SK-MEL-5 (cell line): ENCODE measurements around the gene ERF. TPM values are rescaled to one million over a fixed set of nuclear protein-coding genes. Genes with fewer than 3 reads are reported as not detected.
A peak's percentile ranks its signal among the peaks of the same experiment; 100 is the strongest.

ENCODE experiments used
- DNase-seq: peaks from one replicate; pipeline ENCODE4 v3.0.0-alpha.2; 2016; ENCODE audit warnings: low read depth, low spot score
- in situ Hi-C: cut with HindIII; loops from 2 replicates; pipeline ENCODE4 v1.10.0; 2016; ENCODE audit warnings: low sequenced_read_pairs, high pct_unique_total_duplicates, low pct_unique_long_range_greater_than_20kb
- total RNA-seq: library from RNA; depleted of rRNA; stranded (reverse); fragments of >200 nt; shearing (Covaris generic); gene quantifications from 2 replicates; pipeline ENCODE4 v1.2.3, GENCODE V29; 2014

Gene ERF
- total RNA-seq, 1 experiment from 2014 or later, result 25.5 TPM

DNA sequence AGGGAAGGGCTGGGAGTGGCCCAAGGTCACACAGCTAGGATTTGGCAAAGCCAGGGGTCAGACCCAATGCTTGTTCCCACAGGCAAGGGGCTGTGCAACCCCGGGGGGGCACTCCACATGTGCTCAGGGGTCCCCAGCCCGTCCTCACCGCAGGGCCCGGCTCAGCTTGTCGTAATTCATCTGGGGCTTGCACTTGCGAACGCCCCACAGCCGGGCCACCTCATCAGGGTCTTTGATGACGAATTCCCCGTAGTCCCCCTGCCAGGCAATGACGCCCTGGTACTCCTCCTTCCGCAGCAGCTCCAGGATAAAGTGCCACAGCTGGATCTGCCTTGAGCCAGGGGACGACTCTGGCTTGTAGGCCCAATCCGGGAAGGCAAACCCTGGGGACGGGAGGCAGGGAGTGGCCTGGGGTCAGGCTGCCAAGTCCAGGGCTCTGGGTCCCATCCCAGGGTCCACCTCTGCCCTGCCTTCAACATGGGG, 4.7 kb downstream of the ERF start:
- in situ Hi-C loops, result no loop called here
- no peak for DNase-seq

DNA sequence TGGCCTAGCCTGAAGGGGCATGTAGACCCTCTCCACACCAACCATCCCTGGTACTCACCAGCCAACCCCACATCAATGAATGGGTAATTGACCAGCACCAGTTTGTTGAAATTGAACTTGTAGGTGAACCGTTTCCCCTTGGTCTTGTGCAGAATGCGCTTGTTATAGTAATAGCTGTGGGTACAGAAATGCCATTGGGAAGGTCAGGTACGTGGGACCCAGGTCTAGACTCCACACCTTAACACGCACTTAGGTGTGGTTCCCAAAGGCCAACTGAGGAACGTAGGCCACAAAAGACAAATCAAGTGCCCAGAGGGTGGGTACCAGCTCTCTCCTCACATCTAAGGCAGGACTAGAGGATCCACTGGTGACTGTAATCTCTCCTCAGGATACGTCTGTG, 5.2 kb downstream of the ERF start:
- in situ Hi-C loops, result no loop called here
- no peak for DNase-seq

DNA sequence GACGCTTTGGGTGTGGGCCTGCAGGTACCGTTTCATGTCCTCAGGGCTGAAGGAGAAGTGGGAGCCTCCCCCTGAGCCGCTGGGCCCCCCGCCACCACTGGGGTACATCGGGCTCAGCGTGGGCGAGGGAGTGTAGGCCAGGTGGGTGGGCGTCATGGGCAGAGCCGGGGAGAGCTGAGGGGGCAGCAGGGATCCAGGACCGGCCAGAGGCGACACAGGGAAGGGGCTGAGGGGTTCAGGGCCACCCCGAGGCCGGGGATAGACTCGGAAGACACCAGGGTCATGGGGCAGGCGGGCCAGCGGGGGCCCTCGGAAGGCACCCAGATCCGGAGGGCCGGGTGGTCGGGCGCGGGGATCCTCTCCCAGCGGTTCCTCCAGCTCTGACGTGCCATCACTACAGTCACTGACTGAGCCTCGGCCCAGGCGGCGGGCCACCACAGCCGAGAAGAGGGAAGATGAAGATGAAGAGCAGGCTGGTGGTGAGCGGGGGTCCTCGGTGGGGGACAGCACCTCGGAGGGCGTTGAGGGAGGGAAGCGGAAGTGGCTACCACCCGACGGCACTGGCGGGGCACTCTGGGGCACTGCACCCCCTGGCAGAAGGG, 5.7 kb downstream of the ERF start:
- DNase-seq, result no peak
- in situ Hi-C loops, result no loop called here

DNA sequence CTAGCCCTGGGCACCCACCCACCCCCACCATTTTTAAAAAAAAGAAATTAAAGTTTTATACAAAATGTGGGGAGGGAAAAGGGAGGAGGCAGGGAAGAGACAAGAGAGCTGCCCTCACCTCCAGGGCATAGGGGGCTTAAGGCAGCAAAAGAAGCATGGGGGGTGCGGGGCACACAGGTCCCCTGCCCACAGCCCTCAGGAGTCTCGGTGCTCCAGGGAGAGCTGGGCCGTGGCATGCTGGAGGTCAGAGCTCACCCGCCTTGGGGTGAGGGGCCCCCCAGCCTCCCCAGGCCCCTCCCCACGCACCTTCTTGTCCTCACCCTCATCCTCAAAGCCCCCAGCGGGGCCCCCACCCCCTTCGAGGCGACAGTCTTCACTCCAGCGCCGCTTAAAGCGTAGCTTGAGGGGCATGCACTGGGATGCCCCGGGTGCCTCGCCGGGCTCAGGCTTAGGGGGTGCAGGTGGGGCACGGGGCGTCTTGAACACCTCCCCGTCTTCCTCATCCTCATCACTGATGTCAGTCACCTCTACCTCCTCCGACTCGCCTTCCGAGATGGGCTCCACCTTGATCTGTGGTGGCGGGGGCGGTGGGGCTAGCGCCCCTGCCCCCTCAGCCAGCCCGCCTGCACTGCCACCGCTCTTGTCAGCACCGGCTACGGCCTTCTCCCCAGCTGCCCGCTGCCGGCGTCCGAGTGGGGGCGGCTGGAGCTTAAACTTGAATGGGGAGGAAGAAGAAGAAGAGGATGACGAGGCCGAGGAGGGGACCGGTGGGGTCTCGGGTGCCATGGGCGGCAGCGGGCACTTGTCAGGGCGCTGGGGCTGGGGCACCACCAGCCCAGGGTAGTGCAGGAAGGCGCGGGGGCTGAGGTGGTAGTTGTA, 6.4 kb downstream of the ERF start:
- in situ Hi-C loops, result no loop called here
- no peak for DNase-seq

DNA sequence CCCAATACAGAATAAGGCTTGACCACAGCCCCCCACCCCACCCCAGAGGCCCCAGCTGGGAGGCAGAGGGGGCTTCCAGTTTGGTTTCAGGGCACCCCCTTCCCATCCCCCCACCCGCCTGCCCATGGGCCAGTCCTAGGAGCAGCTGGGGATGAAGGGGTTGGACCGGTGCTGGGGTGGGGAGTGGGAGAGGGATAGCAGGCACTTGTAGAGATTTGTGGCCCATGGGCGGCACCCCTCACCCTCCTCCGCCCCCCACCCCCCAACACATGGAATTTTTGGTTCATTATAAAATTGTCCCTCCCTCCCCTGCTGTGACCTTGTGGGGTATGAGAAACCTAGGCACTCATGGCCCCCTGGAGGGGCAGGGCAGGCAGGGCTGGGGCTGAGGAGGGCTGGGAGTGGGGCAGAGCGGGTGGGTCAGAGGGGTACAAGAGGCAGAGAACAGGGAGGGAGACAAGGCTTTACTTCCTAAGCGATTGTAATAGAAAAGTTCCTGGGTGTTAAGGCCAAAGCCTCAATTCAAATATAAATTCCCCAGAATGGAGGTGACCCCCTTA, 7.2 kb downstream of the ERF start:
- DNase-seq, result no peak
- in situ Hi-C loops, result no loop called here

DNA sequence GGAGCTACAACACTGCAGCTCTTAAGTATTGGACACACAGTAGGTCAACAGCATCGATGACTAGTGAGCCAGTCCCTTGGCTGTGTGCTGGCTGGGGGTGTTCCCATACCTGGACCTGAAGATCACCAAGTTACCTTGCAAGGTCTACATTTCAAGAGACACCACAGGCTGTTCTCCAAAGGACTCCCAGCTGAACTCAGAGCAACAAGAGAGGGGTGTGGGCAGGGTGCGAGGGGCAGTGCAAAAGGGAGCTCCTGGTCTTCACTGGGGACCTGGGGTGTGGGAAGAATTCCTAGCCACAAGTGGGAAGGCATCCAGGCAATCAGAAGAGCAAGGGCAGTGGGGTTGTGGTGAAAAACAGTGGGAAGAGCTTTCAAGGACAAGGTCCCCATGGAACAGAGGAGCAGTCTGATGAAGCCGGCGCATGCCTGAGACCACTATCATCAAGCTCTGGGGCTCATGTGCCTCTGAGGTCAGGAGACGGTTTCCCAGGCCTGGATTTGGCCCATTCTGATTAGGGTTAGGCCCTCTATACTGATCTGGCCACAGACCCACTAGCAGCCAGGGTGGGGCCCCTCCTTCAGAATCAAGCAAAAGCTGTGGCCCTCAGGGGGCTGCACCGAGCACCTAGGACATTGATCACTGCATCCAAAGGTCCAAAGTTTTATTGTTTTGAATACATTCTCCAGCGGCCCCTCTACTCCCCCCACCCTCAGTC, 7.8 kb downstream of the ERF start:
- DNase-seq, result no peak

DNA sequence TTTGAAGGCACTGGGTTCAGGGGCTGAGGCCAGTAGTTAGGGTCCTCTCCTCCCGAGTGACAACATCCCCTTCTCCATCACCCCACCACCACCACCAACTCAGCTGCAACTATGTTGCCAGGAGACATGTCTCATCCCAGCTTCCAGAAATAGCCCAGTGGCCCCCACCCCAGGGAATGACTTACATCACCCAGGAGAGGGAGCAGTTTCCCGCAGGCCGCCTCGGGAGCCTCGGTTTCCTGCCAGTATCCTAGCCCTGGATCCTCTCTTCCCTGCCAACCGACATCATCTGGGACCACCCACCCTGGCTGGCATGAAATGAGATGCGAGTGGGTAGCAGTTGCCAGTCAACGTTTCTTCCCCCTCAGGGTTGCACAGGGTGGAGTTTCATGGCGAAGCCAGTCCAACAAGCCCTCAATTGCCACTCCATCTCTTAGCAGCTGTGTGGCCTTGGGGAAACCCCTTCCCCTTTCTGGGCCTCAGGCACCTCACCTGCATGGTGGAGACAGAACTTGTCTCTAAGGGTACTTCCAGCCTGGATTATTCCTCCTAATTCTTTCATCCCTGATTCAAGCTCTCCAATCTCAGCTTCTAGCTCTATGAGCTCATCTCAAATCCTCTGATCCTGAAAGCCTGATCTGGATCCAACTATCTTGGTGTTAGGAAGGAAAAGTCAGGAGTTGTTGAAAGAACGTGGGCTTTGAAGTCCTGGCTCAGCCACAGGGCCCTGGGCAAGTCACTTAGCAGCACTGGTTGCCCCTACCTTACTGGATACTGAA, 8.6 kb downstream of the ERF start:
- peak; percentile 76 for DNase-seq
- in situ Hi-C loops, result no loop called here

More for the DNA sequence above, 7.8 kb downstream of the ERF start:
- in situ Hi-C loops, result no loop called here

DNA sequence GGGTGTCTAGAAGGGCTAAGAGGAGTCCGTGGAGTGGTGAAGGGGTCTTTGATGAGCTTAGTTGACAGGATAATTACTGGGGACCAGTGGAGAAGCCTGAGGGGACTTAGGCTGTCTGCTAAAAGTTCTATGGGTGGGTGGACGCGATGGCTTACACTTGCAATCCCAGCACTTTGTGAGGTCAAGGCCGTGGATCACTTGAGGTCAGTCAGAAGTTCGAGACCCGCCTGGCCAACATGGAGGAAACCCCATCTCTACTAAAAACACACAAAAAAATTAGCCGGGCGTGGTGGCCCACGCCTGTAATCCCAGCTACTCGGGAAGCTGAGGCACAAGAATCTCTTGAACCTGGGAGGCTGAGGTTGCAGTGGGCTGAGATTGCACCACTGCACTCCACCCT, 9.7 kb downstream of the ERF start:
- in situ Hi-C loops, result no loop called here
- no peak for DNase-seq

DNA sequence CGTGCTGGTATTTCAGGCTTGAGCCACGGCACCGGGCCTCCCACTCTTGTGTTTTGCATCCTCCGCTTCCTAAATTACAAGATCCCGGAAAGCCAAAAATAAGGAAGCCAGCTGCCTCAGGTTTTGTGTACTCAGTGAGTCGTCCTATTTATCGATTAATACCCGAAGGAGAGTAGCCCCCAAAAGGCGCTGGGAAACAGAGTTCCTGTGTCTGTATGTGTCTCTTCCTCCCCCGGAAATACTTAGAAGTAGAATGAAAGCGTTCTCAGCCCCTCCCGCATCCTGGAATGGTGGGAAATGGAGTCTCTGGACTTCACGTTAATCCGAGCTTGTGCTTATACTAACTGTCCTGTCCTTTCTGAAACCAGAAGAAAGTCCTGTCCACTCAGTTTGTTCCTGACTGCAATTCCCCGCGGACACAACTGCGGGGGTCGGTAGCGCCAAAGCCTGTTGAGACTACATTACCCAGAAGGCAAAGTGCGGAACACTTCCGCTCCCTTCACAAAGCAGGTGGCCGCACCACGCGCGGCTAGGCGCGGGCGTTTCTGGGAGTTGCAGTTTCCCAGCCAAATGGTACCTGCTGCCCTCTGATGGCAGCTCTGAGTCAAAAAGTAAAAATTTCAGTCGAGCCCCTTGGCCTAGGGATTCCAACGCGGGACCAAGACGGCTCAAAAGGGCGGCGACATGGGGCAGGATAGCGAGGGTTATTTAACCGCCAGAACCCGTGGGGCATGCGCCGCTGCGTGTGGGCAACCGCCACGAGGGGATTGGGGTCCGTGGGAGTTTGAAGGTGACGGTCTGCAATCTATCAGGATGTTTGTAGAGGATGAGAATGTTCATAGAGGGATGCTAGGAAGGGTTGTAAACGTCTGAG, 10.3 kb downstream of the ERF start:
- DNase-seq, result peak; percentile 96
- in situ Hi-C loops, result no loop called here

DNA sequence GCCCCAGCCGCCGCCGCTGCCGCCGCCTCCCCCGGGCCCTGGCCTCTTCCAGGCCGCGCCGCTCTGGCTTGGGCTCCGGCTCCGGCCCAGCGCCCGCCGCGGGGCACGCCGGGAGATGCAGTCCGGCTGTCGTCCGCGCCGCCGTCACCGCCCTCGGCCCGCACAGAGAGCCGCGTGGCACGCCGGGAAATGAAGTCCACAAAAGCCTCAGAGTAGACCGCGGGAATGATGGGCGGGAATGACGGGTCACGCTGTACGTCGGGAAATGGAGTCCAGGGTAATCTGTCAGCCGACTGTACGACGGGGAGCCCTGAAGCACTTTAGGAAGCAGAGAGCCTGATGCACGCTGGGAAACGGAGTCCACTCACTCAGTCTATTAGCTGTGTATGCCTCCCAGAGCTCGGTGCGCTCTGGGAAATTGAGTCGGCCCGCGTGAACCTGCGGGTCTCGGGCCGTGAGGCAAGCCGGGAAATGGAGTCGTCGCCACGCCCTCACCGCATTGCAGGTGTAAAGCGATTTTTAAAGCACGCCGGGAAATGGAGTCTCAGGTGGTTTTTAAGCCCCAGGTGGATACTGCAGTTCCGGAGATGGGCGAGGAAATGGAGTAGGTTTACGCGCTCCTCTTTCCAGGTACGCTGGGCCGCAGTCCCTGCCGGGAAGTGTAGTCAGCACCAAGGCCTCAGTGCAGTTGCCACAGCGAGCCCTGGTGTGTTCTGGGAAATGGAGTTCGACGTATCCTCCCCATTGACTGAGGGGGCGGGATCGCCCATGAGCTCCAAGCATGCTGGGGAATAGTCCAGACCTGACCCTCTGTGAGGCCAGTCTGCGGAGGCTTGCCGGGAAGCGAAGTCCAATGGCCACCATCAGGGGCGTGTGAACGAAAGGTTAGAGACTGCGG, 12.2 kb downstream of the ERF start, which contains the start of gene GSK3A:
Gene GSK3A, minus strand, starts transcription at position 91 of the 898 bp plus-strand sequence. CDS start 137 bp downstream, outside the sequence.
- in situ Hi-C loops, result no loop called here
- DNase-seq, result peak; percentile 99

DNA sequence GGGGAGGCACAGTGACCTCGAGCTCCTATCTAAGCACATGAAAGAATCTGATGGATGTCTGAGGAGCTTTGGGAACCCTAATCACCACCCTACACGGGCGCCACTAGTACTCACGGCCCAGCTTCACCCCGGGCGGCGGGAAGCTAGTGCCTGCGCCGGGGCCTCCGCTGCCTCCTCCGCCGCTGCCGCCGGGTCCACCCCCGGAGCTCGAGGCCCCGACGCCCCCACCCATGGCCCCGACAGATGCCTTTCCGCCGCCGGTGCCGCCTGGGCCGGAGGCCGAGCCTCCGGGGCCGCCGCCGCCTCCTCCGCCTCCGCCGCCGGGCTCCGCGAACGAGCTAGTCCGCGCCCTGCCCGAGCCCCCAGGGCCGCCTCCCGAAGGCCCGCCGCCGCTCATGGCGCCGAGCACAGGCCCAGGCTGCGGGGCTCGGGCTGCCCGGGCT, 12.8 kb downstream of the ERF start:
- no peak for DNase-seq
- in situ Hi-C loops, result no loop called here

DNA sequence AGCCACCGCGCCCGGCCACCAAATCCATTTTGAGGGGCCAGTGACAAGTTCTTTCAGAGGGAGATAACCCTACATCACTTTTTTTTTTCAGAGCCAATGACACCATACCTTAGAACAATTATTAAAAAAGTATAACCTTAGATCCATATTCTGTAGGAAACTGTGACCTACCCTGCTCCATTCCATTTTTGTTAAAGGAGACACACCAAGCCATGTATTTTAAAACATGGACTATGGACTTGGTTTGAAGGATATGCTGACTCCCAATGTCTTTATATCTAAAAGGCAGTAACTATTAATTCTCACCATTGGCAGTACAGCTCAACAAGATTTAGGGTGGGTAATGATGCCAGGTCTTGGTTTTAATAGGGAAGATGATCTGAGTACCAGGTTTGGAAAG, 13.6 kb downstream of the ERF start:
- no peak for DNase-seq
- in situ Hi-C loops, result no loop called here

DNA sequence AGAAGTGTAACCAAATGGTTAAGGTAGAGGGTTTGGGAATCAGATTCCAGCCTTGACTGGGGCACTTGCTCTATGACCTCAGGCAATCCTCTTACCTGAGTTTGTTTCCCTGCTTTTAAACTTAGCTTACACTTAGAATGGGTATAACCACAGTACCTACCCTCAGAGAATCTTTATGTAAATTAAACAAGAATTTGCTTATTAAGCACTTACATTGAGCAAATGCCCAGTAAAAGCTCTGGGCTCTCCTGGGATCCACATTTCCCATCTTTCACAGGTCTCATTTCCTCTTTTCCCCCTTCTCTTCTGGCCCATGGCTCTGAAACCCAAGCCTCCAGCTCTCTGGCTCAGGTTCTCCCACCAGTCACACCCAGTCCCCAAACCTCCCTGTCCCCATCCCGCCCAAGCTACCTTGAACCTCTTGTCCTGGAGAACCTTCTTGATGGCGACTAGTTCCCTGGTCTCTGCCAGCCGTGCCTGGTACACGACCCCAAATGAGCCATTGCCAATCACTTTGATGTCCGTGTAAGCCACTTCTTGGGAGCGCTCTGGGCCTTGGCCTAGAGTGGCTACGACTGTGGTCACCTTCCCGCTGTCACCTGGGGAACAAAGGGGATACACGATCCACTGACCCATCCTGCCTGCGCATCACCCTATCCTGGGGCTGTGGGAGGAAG, 15.2 kb downstream of the ERF start:
- no peak for DNase-seq
- in situ Hi-C loops, result no loop called here

DNA sequence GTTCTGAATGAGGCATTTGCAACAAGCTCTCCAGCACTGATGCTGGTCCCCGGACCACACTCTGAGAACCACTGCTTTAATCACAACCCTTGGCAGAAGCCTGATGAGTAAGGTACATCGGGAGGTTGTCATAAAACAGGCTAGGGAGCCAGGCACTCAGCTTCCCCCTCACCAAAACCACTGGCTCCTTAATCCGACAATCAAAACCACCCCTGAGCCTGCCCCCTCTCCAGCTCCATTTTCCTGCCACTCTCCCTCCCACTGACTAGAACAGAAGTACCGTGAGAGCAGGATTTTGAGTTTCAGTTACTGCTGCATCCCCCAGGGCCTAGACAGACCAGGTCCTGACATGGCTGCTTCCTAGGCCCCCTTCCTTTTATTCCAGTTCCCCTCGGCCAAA, 19.7 kb downstream of the ERF start:
- DNase-seq, result no peak
- in situ Hi-C loops, result no loop called here

DNA sequence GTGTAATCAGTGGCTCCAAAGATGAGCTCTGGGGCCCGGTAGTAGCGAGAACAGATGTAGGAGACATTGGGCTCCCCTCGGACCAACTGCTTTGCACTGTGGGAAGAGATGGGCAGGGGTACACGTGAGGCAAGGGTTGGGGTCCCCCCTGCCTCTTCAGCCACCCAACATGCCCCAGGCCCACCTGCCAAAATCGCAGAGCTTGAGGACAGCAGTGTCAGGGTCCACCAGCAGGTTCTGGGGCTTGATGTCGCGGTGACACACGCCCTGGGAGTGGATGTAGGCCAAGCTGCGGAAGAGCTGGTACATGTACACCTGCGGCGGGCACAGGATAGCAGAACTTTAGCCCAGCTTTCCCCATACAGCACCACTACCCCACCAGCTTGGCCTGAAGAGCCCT, 20.6 kb downstream of the ERF start:
- no peak for DNase-seq
- in situ Hi-C loops, result no loop called here
